Measurements from ENCODE around the gene SPOCK3. TPM values are rescaled to one million over a fixed set of nuclear protein-coding genes. Genes with fewer than 3 reads are reported as not detected.

SPOCK3 gene
- total RNA-seq, 4 donors from 2014 or later: not detected

DNA sequence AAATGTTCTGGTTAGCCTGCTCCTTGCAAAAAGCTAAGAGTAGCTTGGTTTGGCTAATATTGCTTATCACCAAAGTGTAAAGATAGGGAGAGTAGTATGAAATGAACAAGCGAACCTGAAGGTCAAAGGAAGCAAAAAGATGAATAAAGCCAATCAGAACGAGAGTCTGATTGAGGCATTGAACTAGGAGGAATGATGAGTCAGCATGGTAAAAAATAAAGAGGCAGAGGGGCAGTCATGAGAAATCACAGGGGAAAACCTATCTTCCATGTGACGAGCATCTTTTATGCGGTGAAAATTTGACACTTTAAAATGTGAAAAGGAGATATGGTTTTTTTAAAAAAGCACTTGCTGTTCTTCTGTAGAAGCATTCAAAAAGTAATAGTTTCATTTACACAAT lies 533.7 kb downstream of the SPOCK3 start:
- 82 to 83% methylated on average over 4 of the region's 4 CpGs for WGBS, 2 donors
- intact Hi-C loops (cut with DNase I; ENCODE audit: low total_unique reads): no loop called here
- no peak for TF ChIP-seq POLR2A (IDR thresholded peaks at IDR 0.05)
- TF ChIP-seq, protein P1, sequence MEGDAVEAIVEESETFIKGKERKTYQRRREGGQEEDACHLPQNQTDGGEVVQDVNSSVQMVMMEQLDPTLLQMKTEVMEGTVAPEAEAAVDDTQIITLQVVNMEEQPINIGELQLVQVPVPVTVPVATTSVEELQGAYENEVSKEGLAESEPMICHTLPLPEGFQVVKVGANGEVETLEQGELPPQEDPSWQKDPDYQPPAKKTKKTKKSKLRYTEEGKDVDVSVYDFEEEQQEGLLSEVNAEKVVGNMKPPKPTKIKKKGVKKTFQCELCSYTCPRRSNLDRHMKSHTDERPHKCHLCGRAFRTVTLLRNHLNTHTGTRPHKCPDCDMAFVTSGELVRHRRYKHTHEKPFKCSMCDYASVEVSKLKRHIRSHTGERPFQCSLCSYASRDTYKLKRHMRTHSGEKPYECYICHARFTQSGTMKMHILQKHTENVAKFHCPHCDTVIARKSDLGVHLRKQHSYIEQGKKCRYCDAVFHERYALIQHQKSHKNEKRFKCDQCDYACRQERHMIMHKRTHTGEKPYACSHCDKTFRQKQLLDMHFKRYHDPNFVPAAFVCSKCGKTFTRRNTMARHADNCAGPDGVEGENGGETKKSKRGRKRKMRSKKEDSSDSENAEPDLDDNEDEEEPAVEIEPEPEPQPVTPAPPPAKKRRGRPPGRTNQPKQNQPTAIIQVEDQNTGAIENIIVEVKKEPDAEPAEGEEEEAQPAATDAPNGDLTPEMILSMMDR (IDR thresholded peaks at IDR 0.05): no peak
- no peak for DNase-seq (ENCODE audit: low spot score in 2 of 2)
- H3K4me3 ChIP-seq (ENCODE audit: low read depth, poor library complexity, severe bottlenecking): no peak overlapping the region

DNA sequence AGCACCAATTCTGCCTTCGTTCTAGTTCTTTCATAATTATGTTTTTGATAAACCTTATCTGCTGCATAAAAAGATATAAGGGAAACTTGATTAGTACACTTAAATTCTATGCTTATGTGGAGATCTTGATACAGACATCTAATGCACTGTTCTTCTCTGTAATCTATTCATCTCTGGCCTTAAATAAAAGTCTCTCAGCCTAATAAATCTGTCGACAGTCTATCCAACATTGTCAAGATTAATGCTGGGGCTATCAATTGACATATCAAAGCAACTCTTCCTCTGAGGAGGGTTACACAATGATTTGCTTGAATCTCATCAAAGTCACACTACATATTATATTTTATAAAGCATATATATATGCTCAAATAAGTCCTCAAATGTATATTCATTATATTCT lies 545.5 kb downstream of the SPOCK3 start:
- no peak overlapping the region for H3K4me3 ChIP-seq (ENCODE audit: low read depth, poor library complexity, severe bottlenecking)
- 29 to 32% methylated on average over 2 of the region's 2 CpGs for WGBS, 2 donors
- intact Hi-C loops (cut with DNase I; ENCODE audit: low total_unique reads): no loop called here
- no peak for DNase-seq (ENCODE audit: low spot score in 2 of 2)
- TF ChIP-seq, protein P1 (IDR thresholded peaks at IDR 0.05): no peak
- TF ChIP-seq POLR2A (IDR thresholded peaks at IDR 0.05): no peak

DNA sequence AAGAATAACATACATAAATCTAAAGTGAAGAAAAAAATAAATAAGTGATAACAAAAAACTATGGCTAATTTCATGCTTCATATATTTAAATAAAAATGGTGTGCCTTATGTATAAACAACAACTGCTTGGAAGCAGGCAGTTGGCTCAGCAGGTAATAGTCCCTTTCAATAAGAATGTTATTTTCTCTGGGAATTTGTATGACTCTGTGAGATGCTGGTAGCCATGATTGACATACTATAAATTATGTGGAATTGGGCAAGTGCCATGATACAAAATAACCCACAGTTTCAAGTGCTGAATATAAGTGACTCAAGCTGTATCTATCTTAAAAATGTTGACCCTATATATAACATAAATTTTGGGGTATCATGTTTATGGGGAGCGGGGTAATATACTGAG lies 546.5 kb downstream of the SPOCK3 start:
- TF ChIP-seq, protein P1 (IDR thresholded peaks at IDR 0.05): no peak
- TF ChIP-seq POLR2A (IDR thresholded peaks at IDR 0.05): no peak
- no peak overlapping the region for H3K4me3 ChIP-seq (ENCODE audit: low read depth, poor library complexity, severe bottlenecking)
- DNase-seq (ENCODE audit: low spot score in 2 of 2): no peak
- WGBS, 2 donors: 84 to 88% methylated on average over 1 of the region's 1 CpG
- intact Hi-C loops (cut with DNase I; ENCODE audit: low total_unique reads): no loop called here
